ENCODE data around the gene CILP2.

CILP2 gene

GRCh38 chr19:19534556-19535265 lies 3.4 kb upstream of the CILP2 start:
- TF ChIP-seq, protein P1, sequence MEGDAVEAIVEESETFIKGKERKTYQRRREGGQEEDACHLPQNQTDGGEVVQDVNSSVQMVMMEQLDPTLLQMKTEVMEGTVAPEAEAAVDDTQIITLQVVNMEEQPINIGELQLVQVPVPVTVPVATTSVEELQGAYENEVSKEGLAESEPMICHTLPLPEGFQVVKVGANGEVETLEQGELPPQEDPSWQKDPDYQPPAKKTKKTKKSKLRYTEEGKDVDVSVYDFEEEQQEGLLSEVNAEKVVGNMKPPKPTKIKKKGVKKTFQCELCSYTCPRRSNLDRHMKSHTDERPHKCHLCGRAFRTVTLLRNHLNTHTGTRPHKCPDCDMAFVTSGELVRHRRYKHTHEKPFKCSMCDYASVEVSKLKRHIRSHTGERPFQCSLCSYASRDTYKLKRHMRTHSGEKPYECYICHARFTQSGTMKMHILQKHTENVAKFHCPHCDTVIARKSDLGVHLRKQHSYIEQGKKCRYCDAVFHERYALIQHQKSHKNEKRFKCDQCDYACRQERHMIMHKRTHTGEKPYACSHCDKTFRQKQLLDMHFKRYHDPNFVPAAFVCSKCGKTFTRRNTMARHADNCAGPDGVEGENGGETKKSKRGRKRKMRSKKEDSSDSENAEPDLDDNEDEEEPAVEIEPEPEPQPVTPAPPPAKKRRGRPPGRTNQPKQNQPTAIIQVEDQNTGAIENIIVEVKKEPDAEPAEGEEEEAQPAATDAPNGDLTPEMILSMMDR (IDR thresholded peaks at IDR 0.05; ENCODE audit: unreplicated experiment in 3 of 3) = no peak
- no peak overlapping the region for H3K4me3 Mint-ChIP-seq
- no peaks in the 10 kb centered on the region for H3K9me3 Mint-ChIP-seq
- H3K27ac Mint-ChIP-seq = peak overlapping the region in 1 of 3 experiments; percentile 26
- peaks cover 12% of the 10 kb centered on the region for H3K27me3 Mint-ChIP-seq (ENCODE audit: low read depth)
- peaks cover 1% of the 10 kb centered on the region for H3K36me3 Mint-ChIP-seq (ENCODE audit: low read depth)
- H3K4me1 Mint-ChIP-seq = peaks cover 27% of the 10 kb centered on the region

DNA sequence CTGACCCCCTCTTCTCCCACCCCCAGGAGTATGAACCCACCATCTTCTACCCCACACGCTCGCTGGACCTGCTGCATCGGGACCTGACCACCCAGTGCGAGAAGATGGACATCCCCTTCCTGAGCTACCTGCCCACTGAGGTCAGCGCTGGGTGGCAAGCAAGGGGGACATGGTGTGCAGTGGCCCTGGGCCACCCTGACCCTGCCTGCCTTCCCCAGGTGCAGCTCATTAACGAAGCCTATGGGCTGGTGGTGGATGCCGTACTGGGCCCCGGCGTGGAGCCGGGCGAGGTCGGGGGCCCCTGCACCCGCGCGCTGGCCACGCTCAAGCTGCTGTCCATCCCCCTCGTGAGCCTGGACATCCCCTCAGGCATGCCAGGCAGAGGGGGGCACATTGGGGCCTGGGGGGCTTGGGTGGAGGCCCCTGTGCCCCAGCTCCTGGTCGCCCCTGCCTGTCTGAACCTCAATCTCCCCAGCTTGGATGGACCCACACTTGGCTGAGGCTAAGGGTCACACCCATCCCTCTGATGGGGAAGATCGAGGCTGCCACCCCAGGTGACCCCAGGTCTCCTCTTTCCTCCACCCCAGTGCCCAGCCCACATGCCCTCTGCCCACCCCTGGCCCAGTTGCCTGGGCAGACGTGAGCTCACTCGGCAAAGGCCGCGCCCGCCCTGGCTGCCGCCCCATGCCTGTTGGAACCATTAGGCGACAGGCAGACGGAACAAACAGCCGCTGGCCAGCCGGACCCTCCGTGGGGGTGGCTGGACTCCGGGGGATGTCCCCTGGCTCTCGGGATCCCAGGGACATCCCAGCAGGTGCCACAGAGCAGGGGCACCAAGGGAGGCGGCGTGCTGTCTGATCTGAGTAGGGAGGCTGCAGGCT lies 2.5 kb upstream of the CILP2 start:
- no peak overlapping the region for H3K4me3 Mint-ChIP-seq
- peaks cover 26% of the 10 kb centered on the region for H3K4me1 Mint-ChIP-seq
- no peaks in the 10 kb centered on the region for H3K36me3 Mint-ChIP-seq (ENCODE audit: low read depth)
- peaks cover 12% of the 10 kb centered on the region for H3K27me3 Mint-ChIP-seq (ENCODE audit: low read depth)
- TF ChIP-seq, protein P1 (IDR thresholded peaks at IDR 0.05; ENCODE audit: unreplicated experiment in 3 of 3) = no peak
- H3K9me3 Mint-ChIP-seq = no peaks in the 10 kb centered on the region
- no peak overlapping the region for H3K27ac Mint-ChIP-seq

- Mint-ChIP-seq H3K27ac (no peak overlapping the region), H3K4me3 (peak overlapping the region; percentile 65 to 75 (median 66)), H3K36me3 (ENCODE audit: low read depth) (no peaks in the 10 kb centered on the region)
These were observed 703 bp upstream of the CILP2 start for GRCh38 chr19:19537075-19538048.

DNA sequence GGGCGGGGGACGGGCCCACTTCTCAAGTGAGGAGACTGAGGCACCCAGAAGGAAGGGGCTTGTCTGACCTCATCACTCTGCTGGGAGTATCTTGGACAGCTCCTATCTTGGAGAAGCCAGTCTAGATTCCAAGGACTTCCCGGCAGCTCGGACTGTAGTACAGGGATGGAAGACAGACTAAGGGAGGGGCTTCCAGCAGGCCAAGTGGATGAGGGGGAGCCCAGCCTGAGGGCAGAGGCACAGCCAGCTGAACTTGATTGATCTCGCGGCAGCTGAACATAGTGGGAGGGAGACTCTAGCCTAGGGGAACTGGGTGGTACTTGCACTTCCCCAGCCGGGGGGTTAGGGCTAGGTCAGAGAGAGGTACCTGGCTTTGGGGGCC lies 711 bp downstream of the CILP2 start:
- H3K27ac Mint-ChIP-seq = no peak overlapping the region
- peaks cover 9% of the 10 kb centered on the region for H3K27me3 Mint-ChIP-seq (ENCODE audit: low read depth)
- peaks cover 14% of the 10 kb centered on the region for H3K4me1 Mint-ChIP-seq
- no peaks in the 10 kb centered on the region for H3K36me3 Mint-ChIP-seq (ENCODE audit: low read depth)
- TF ChIP-seq, protein P1 (IDR thresholded peaks at IDR 0.05; ENCODE audit: unreplicated experiment in 3 of 3) = no peak
- H3K4me3 Mint-ChIP-seq = peak overlapping the region; percentile 73 to 82 (median 75)
- no peaks in the 10 kb centered on the region for H3K9me3 Mint-ChIP-seq

More at GRCh38 chr19:19537075-19538048, 703 bp upstream of the CILP2 start:
- H3K27me3 Mint-ChIP-seq (ENCODE audit: low read depth) = peaks cover 12% of the 10 kb centered on the region
- H3K4me1 Mint-ChIP-seq = peaks cover 16% of the 10 kb centered on the region
- TF ChIP-seq, protein P1 (IDR thresholded peaks at IDR 0.05; ENCODE audit: unreplicated experiment in 3 of 3) = no peak
- H3K9me3 Mint-ChIP-seq = no peaks in the 10 kb centered on the region

DNA sequence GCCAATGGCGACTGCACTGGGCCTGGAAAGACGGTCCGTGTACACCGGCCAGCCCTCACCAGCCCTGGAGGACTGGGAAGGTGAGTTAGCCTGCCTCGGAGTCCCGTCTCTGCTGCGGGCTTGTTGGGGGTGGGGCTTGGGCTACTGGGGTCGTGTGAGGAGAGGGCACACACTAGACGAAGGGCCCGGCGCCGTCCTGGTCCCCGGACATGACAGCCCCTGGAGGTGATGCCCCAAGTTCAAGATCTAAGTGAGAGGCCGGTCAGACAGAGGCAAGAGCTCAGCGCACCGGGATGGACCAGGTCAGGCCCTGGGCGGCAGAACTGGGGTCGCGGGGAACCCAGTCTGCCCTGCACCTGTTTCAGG lies 1.6 kb downstream of the CILP2 start:
- no peaks in the 10 kb centered on the region for H3K36me3 Mint-ChIP-seq (ENCODE audit: low read depth)
- H3K27me3 Mint-ChIP-seq (ENCODE audit: low read depth) = peaks cover 9% of the 10 kb centered on the region
- TF ChIP-seq, protein P1 (IDR thresholded peaks at IDR 0.05; ENCODE audit: unreplicated experiment in 3 of 3) = no peak
- H3K9me3 Mint-ChIP-seq = no peaks in the 10 kb centered on the region
- H3K4me1 Mint-ChIP-seq = peaks cover 7% of the 10 kb centered on the region
- no peak overlapping the region for H3K4me3 Mint-ChIP-seq
- no peak overlapping the region for H3K27ac Mint-ChIP-seq
